ENCODE measurements around the gene DBNDD2.

DBNDD2 gene

GRCh38 chr20:45400346-45401031 is 7.6 kb upstream of the DBNDD2 start:
- DNase-seq (ENCODE audit: low read depth) = no peak
- TF ChIP-seq CTCF (conservative IDR thresholded peaks at IDR 0.05; ENCODE audit: low read depth, low read length) = no peak
- H3K4me3 ChIP-seq (ENCODE audit: low read length) = no peak overlapping the region

GRCh38 chr20:45402946-45403345 is 5.1 kb upstream of the DBNDD2 start:
- TF ChIP-seq CTCF (conservative IDR thresholded peaks at IDR 0.05; ENCODE audit: low read depth, low read length) = no peak
- no peak for DNase-seq (ENCODE audit: low read depth)
- H3K4me3 ChIP-seq (ENCODE audit: low read length) = no peak overlapping the region

GRCh38 chr20:45404438-45404837 is 3.7 kb upstream of the DBNDD2 start:
- DNase-seq (ENCODE audit: low read depth) = no peak
- TF ChIP-seq CTCF (conservative IDR thresholded peaks at IDR 0.05; ENCODE audit: low read depth, low read length) = no peak
- no peak overlapping the region for H3K4me3 ChIP-seq (ENCODE audit: low read length)

- DNase-seq (ENCODE audit: low read depth) = no peak
- H3K4me3 ChIP-seq (ENCODE audit: low read length) = peak overlapping the region; percentile 74
- TF ChIP-seq CTCF (conservative IDR thresholded peaks at IDR 0.05; ENCODE audit: low read depth, low read length) = no peak
Observed at GRCh38 chr20:45405571-45406259, 2.4 kb upstream of the DBNDD2 start.

GRCh38 chr20:45406260-45407066 is 1.6 kb upstream of the DBNDD2 start:
- TF ChIP-seq CTCF (conservative IDR thresholded peaks at IDR 0.05; ENCODE audit: low read depth, low read length) = no peak
- no peak for DNase-seq (ENCODE audit: low read depth)
- H3K4me3 ChIP-seq (ENCODE audit: low read length) = peak overlapping the region; percentile 74

- TF ChIP-seq CTCF (conservative IDR thresholded peaks at IDR 0.05; ENCODE audit: low read depth, low read length) = no peak
- no peak for DNase-seq (ENCODE audit: low read depth)
- peak overlapping the region; percentile 74 for H3K4me3 ChIP-seq (ENCODE audit: low read length)
Observed at GRCh38 chr20:45407067-45407745, 883 bp upstream of the DBNDD2 start.
